HepG2 (cell line): ENCODE results near the gene TSEN54. TPM values are rescaled to one million over a fixed set of nuclear protein-coding genes. Genes with fewer than 3 reads are reported as not detected.

Experiments used
- FOSL1 ChIP-seq: sonication (generic); formaldehyde crosslinking; IDR thresholded peaks from 2 replicates; pipeline ENCODE4 v1.9.0; 2021; ENCODE audit warnings: missing genetic modification reagents, borderline replicate concordance
- GTF3A ChIP-seq: sonication (generic); formaldehyde crosslinking; conservative IDR thresholded peaks from 2 replicates; pipeline ENCODE4 v1.4.0; 2020; ENCODE audit warnings: mild to moderate bottlenecking, missing genetic modification reagents
- POGK ChIP-seq: sonication (generic); formaldehyde crosslinking; conservative IDR thresholded peaks from 2 replicates; pipeline ENCODE4 v1.8.0; 2022; ENCODE audit warnings: mild to moderate bottlenecking, moderate library complexity, missing genetic modification reagents
- SKIL ChIP-seq: sonication (generic); formaldehyde crosslinking; IDR thresholded peaks from 2 replicates; pipeline ENCODE4 v1.8.0; 2022; ENCODE audit warnings: missing genetic modification reagents, mild to moderate bottlenecking, moderate library complexity, borderline replicate concordance
- SPEN ChIP-seq: sonication (generic); formaldehyde crosslinking; IDR thresholded peaks from 2 replicates; pipeline ENCODE4 v1.5.1; 2020; ENCODE audit warnings: low read depth, mild to moderate bottlenecking, missing genetic modification reagents
- ZFX ChIP-seq: sonication (generic); formaldehyde crosslinking; IDR thresholded peaks from 2 replicates; pipeline ENCODE4 v1.4.0; 2020; ENCODE audit warnings: mild to moderate bottlenecking, low read depth, missing genetic modification reagents, moderate library complexity
- ZFY ChIP-seq: sonication (generic); formaldehyde crosslinking; IDR thresholded peaks from 2 replicates; pipeline ENCODE4 v1.4.0; 2020; ENCODE audit warnings: missing genetic modification reagents
- ZNF124 ChIP-seq: sonication (generic); formaldehyde crosslinking; IDR thresholded peaks from 2 replicates; pipeline ENCODE4 v1.4.0; 2020; ENCODE audit warnings: missing genetic modification reagents
- ZNF253 ChIP-seq: sonication (generic); formaldehyde crosslinking; IDR thresholded peaks from 2 replicates; pipeline ENCODE4 v1.8.0; 2022; ENCODE audit warnings: mild to moderate bottlenecking, missing genetic modification reagents, borderline replicate concordance
- ZNF263 ChIP-seq: sonication (generic); formaldehyde crosslinking; IDR thresholded peaks from 2 replicates; pipeline ENCODE4 v1.4.0; 2020; ENCODE audit warnings: missing genetic modification reagents
- ZNF83 ChIP-seq: sonication (generic); formaldehyde crosslinking; IDR thresholded peaks from 2 replicates; pipeline ENCODE4 v1.4.0; 2020; ENCODE audit warnings: missing genetic modification reagents, mild to moderate bottlenecking, borderline replicate concordance
- ZSCAN20 ChIP-seq: sonication (generic); formaldehyde crosslinking; IDR thresholded peaks from 2 replicates; pipeline ENCODE4 v1.4.0; 2020; ENCODE audit warnings: missing genetic modification reagents, mild to moderate bottlenecking, borderline replicate concordance
- polyA plus RNA-seq, 8 experiments: library from polyadenylated mRNA; depleted of rRNA in 3 of 8; stranded (reverse) in 7 of 8; unstranded in 1 of 8; fragments of >200 nt; fragmentation: Illumina TruSeq in 4 of 8; extraction: Trizol in 4 of 8; gene quantifications; 2 replicates each; pipeline versions ENCODE4 v1.2.1 to v1.2.3, GENCODE V29; 2011 to 2016; ENCODE audit warnings: low read depth in 4 of 8, missing spikeins in 1 of 8, mixed read lengths in 1 of 8; ENCODE audit not compliant: insufficient read depth in 1 of 8
- total RNA-seq, 5 experiments: library from RNA; depleted of rRNA; stranded (reverse); fragments of >200 nt; fragmentation: Illumina TruSeq; extraction: Trizol; gene quantifications; 2 replicates each; pipeline ENCODE4 v1.2.3, GENCODE V29; 2016; ENCODE audit warnings: low read depth in 1 of 5
- TF ChIP-seq, protein P1 (sequence below): sonication (generic); formaldehyde crosslinking; IDR thresholded peaks from 2 replicates; pipeline ENCODE4 v1.4.0; 2020; ENCODE audit warnings: mild to moderate bottlenecking, missing genetic modification reagents, borderline replicate concordance
- TF ChIP-seq, protein P2 (sequence below): sonication (generic); formaldehyde crosslinking; conservative IDR thresholded peaks from 2 replicates; pipeline ENCODE4 v1.4.0; 2020; ENCODE audit warnings: missing genetic modification reagents
- TF ChIP-seq, protein P3 (sequence below): sonication (generic); formaldehyde crosslinking; IDR thresholded peaks from 2 replicates; pipeline ENCODE4 v1.5.1; 2020; ENCODE audit warnings: mild to moderate bottlenecking, missing genetic modification reagents, borderline replicate concordance

TSEN54 gene
- total and polyA plus RNA-seq, 2 of the 13 experiments (the other 11 are each of a cell fraction or from before 2014, with no cell fraction given): 62.9 to 63.3 TPM

GRCh38 chr17:75512926-75513640 lies 3.2 kb upstream of the TSEN54 start (continued):
- TF ChIP-seq SKIL: no peak
- TF ChIP-seq, protein P1, sequence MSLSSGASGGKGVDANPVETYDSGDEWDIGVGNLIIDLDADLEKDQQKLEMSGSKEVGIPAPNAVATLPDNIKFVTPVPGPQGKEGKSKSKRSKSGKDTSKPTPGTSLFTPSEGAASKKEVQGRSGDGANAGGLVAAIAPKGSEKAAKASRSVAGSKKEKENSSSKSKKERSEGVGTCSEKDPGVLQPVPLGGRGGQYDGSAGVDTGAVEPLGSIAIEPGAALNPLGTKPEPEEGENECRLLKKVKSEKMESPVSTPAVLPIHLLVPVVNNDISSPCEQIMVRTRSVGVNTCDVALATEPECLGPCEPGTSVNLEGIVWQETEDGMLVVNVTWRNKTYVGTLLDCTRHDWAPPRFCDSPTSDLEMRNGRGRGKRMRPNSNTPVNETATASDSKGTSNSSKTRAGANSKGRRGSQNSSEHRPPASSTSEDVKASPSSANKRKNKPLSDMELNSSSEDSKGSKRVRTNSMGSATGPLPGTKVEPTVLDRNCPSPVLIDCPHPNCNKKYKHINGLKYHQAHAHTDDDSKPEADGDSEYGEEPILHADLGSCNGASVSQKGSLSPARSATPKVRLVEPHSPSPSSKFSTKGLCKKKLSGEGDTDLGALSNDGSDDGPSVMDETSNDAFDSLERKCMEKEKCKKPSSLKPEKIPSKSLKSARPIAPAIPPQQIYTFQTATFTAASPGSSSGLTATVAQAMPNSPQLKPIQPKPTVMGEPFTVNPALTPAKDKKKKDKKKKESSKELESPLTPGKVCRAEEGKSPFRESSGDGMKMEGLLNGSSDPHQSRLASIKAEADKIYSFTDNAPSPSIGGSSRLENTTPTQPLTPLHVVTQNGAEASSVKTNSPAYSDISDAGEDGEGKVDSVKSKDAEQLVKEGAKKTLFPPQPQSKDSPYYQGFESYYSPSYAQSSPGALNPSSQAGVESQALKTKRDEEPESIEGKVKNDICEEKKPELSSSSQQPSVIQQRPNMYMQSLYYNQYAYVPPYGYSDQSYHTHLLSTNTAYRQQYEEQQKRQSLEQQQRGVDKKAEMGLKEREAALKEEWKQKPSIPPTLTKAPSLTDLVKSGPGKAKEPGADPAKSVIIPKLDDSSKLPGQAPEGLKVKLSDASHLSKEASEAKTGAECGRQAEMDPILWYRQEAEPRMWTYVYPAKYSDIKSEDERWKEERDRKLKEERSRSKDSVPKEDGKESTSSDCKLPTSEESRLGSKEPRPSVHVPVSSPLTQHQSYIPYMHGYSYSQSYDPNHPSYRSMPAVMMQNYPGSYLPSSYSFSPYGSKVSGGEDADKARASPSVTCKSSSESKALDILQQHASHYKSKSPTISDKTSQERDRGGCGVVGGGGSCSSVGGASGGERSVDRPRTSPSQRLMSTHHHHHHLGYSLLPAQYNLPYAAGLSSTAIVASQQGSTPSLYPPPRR (CRISPR knock-in tag): no peak
- TF ChIP-seq, protein P2, sequence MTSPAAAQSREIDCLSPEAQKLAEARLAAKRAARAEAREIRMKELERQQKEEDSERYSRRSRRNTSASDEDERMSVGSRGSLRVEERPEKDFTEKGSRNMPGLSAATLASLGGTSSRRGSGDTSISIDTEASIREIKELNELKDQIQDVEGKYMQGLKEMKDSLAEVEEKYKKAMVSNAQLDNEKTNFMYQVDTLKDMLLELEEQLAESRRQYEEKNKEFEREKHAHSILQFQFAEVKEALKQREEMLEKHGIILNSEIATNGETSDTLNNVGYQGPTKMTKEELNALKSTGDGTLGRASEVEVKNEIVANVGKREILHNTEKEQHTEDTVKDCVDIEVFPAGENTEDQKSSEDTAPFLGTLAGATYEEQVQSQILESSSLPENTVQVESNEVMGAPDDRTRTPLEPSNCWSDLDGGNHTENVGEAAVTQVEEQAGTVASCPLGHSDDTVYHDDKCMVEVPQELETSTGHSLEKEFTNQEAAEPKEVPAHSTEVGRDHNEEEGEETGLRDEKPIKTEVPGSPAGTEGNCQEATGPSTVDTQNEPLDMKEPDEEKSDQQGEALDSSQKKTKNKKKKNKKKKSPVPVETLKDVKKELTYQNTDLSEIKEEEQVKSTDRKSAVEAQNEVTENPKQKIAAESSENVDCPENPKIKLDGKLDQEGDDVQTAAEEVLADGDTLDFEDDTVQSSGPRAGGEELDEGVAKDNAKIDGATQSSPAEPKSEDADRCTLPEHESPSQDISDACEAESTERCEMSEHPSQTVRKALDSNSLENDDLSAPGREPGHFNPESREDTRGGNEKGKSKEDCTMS: no peak
- no peak for TF ChIP-seq ZSCAN20 (CRISPR knock-in tag)
- TF ChIP-seq SPEN (CRISPR knock-in tag): no peak
- TF ChIP-seq ZNF253 (CRISPR knock-in tag): no peak
- TF ChIP-seq GTF3A (CRISPR knock-in tag): no peak
- no peak for TF ChIP-seq ZNF83 (CRISPR knock-in tag)
- no peak for TF ChIP-seq ZFX (CRISPR knock-in tag)
- TF ChIP-seq ZFY: no peak
- no peak for TF ChIP-seq ZNF263 (CRISPR knock-in tag)
- no peak for TF ChIP-seq FOSL1 (CRISPR knock-in tag)
- TF ChIP-seq ZNF124 (CRISPR knock-in tag): no peak
- no peak for TF ChIP-seq POGK (CRISPR knock-in tag)
- TF ChIP-seq, protein P3, sequence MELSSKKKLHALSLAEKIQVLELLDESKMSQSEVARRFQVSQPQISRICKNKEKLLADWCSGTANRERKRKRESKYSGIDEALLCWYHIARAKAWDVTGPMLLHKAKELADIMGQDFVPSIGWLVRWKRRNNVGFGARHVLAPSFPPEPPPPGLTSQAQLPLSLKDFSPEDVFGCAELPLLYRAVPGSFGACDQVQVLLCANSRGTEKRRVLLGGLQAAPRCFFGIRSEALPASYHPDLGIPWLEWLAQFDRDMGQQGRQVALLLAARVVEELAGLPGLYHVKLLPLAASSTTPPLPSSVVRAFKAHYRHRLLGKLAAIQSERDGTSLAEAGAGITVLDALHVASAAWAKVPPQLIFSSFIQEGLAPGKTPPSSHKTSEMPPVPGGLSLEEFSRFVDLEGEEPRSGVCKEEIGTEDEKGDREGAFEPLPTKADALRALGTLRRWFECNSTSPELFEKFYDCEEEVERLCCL (CRISPR knock-in tag): no peak
